NCI-H1092 (cell line): ENCODE results near the gene SPSB3.

Experiments
- DNase-seq: peaks from one replicate; lab custom pipeline; 2025; lab: John Stamatoyannopoulos, UW

Gene SPSB3

GRCh38 chr16:1775006-1775845 lies 7.1 kb downstream of the SPSB3 start:
- DNase-seq: no peak

DNA sequence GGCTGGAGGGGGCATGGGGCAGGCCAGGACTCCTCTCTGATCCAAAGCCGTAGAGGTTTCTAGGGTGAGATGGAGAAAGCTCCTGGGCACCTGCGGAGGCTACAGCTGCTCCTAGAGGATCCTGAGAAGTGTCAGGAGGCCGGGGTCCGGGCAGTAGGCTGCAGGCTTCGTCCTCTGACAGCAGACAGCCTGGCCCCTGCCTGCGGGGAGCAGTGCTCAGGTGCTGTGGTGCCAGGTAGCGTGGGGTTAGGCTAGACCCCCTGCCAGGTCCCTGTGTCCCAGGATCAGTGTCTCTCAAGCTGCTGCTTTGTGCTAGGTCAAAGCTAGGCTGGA lies 8.0 kb downstream of the SPSB3 start:
- DNase-seq: no peak

DNA sequence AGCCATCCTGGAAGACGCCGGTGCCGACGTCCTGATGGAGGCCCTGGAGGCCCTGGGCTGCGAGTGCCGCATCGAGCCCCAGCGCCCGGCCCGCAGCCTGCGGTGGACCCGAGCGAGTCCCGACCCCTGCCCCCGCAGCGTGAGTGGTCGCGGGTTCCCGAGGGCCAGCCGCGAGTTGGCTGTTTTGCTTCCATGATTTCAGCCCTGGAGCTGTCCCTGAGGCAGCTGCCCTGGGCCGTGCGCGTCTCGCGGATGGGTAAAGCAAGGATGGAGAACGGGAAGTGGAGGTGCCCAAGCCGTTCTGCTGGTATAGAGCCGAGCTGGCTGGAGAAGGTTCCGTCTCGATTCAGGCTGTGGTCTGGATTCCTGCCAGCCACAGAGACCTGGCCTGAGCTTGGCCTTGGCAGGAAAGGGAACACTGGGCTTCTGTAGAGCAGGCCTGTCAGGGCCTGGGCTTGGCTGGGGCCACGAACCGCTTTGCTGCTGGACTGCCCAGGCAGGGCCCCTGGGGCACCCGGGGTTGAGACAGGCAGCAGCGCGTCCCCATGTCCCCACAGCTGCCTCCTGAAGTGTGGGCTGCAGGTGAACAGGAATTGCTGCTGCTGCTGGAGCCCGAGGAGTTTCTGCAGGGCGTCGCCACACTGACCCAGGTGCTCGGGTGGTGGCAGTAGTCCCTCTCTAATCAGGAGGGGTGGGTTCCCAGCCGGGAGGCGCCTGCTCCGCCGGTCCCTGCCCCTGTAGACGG lies 8.5 kb downstream of the SPSB3 start:
- DNase-seq: no peak

DNA sequence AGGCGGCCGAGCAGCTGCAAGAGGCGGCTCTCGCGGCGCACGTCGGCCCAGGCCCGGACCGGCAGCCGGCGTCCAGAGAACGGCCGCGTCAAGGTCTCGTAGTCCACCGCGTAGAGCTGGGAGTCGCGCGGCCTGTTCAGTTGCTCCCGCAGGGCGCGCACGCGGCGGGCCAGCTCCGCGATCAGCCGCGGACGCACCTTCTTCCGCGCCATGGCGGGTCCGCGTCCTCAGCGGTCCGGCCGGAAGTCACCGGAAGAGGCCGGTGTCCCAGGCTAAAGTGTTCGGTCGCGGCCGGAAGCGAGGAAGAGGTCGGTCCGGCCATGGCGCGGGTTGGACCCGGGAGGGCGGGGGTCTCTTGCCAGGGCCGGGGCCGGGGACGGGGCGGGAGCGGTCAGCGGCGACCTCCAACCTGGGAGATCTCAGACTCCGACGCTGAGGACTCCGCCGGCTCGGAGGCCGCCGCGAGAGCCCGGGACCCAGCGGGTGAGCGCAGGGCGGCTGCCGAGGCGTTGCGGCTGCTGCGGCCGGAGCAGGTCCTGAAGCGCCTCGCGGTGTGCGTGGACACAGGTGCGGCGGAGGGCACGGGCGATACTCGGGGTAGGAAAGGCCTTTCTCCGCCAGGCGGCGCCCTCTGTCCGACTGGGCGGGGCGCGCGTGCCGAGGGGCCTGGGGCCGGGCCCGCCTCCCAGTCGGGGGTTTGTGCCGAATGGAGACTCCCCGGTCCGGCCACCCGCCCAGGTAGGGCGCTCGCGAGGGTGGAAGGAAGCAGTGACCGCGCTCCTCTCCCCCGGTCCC lies 9.3 kb downstream of the SPSB3 start, which contains the start of gene MRPS34:
MRPS34 (minus strand) TSS at position 227 of the 795 bp plus-strand sequence; CDS start at position 212, 15 bp downstream.
- DNase-seq: peak; percentile 88

DNA sequence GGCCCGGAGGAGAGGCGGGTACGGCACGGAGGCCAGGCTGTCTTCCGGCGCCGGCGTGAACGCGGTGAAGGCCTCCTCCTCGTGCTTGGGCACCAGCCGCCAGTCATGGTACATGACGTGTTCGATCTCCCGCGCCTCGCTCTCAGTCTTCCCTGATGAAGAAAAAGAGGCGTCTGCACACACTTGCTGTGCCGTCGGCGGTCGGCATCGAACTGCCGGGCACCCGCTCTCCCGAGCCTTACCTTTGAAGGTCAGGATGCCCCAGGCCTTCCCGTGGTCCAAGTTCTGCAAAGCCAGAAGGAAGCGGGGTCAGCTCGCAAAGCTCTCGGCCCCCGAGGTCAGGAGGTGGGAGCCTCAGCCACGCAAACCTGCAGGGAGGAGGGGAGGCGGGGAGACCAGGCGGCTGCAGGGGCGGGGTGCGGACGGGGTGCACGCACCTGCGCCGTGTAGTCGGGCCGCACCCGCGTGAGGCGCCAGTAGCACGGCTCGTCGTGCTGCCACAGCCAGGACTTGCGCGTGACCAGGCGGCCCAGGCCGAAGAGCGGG lies 9.9 kb downstream of the SPSB3 start, which contains the start of gene EME2:
EME2 (plus strand) TSS at position 449 of the 546 bp plus-strand sequence. CDS start 418 bp downstream, outside the sequence.
- DNase-seq: no peak

DNA sequence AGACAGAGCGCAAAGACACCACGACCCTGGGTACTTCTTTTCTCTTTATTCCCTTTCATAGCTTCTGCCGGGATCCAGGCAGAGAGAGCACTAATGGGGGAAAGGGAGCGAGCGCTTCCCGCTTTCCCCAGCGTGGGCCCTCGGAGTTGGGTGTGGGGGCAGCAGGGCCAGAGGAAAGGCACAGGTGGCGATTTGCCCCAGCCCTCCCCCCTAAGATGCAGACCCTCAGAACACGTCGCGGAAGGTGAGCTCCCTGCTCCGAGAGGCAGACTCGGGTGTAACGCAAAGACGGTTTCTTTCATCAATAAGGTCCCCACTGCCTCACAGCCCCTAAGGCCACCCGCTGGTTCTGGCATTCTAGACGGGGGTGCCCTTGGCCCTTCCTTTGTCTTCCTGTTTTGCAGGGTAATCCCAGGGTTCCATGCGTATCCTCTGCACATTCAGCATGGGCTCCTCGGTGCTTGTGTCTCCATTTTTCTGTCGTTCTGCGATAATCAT lies 10.5 kb downstream of the SPSB3 start:
- no peak for DNase-seq

DNA sequence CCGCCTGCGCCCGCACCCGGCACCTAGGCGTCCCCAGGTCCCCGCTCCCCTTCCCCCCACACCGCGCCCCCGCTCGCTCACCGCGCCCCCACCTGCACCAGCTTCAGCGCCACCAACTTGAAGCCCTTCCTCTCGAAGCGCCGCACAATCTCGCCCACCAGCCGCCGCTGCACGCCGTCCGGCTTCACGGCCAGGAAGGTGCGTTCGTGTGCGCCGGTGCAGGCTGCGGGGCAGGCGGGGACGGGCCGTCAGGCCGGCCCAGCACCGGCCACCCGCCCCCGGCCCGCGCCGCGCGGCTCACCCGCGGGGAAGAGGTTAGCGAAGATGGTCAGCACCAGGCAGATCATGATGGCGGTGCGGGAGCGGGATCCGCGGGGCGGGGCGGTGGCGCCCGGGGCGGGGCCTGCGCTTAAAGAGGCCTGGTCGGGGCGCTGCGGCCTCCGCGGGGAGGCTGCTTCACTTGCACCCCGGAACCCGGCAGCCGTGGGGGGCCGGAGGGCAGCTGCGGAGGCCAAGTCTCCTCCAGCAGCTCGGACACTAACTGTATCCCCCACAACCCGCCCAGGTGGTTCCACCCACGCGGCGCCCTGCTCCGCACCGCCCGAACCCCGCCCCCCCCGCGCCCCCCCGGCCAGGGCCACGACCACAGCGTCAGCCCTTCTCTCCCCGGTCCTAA lies 11.0 kb downstream of the SPSB3 start, which contains the start of gene NME3:
NME3 (minus strand) TSS at position 356 of the 676 bp plus-strand sequence; CDS start at position 347, 9 bp downstream.
- peak; percentile 21 for DNase-seq

DNA sequence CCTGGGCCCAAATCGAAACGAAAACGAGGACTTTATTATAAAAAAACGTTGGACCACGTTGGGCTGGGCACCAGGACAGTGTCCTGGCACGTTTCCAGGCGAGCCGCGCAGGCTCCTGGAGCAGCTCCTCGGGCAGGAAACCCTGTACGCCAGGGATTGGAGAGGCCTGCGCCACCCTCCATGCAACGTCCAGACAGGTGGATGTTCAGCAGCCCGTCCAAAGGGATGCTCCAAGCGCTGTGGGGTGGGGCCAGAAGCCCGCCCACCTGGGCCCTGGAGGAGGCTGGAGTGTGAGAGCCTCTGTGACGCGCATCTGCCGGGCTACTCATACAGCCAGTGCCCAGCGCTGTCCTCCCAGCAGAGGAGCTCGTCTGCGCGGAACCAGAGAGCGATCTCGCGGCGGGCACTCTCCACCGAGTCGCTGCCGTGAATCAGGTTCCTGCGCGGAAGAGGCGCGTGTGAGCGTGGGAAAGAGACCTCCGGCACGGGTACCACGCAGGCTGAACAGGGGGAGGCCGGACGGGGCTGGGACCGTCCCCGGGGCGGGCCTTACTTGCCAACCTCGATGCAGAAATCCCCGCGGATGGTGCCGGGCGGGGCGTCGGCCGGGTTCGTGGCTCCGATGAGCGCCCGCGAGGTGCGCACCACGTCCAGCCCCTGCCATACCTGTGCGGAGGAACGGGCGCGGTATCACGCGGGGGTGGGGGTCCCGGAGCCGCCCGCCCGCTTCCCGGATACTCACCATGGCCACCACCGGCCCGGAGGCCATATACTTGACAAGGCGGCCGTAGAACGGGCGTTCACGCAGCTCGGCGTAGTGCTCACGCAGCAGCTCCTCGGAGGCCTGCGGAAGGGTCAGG lies 11.8 kb downstream of the SPSB3 start:
- DNase-seq: peak; percentile 32

GRCh38 chr16:1769402-1770300 lies 12.7 kb downstream of the SPSB3 start:
- DNase-seq: no peak

- DNase-seq: no peak
These were observed 13.5 kb downstream of the SPSB3 start for GRCh38 chr16:1768767-1769401.

DNA sequence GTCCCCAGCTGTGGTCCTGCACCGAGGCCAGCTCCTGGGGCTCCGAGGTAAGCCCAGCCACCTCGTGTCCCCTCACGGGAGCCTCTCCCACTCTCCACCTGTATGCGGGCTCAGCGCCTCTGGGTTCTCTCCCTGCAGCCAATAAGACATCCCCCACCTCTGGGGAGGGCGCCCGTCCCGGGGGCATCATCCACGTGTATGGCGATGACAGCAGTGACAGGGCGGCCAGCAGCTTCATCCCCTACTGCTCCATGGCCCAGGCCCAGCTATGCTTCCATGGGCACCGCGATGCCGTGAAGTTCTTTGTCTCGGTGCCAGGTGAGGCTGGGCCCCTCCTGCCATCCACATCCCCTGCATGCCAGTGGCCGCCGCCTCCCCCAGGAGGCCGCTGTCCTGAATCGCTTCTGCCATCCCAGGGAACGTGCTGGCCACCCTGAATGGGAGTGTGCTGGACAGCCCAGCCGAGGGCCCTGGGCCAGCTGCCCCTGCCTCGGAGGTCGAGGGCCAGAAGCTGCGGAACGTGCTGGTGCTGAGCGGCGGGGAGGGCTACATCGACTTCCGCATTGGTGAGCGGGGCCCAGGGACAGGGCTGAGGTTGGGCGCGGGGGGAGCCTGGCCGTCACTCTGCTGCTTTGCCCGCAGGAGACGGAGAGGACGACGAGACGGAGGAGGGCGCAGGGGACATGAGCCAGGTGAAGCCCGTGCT lies 14.2 kb downstream of the SPSB3 start:
- no peak for DNase-seq

GRCh38 chr16:1767116-1767994 lies 15.0 kb downstream of the SPSB3 start:
- DNase-seq: no peak

- DNase-seq: no peak
These were observed 15.7 kb downstream of the SPSB3 start for GRCh38 chr16:1766701-1767100.

DNA sequence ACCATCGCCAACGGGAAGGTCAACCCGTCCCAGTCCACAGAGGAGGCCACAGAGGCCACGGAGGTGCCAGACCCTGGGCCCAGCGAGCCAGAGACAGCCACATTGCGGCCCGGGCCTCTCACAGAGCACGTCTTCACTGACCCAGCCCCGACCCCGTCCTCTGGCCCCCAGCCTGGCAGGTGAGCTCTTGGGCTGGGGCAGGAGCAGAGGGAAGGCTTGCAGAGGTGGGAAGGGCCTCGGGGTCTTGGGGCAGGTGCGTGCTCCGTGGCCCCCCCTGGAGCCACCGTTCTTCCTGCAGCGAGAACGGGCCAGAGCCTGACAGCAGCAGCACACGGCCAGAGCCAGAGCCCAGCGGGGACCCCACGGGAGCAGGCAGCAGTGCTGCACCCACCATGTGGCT lies 16.1 kb downstream of the SPSB3 start:
- DNase-seq: no peak

GRCh38 chr16:1765826-1766225 lies 16.5 kb downstream of the SPSB3 start:
- no peak for DNase-seq

DNA sequence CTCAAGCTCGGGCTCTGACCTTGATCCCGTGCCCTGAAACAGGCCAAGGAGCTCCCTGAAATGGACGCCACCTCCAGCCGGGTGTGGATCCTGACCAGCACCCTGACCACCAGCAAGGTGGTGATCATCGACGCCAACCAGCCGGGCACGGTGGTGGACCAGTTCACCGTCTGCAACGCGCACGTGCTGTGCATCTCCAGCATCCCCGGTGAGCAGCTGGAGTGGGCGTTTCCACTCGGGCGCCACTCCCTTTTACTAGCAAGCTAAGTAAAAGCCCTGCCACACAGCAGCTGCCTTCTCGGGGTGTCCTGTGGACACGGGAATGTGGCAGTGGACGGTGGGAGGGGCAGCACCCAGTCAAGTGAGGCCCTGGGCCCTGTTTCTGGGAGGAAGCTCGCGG lies 17.4 kb downstream of the SPSB3 start:
- DNase-seq: no peak
